Choroid plexus epithelial cell (primary cell): ENCODE measurements around the gene NUTF2.

ENCODE experiments used
- DNase-seq: peaks from one replicate; pipeline ENCODE4 v3.0.0-alpha.2; 2010; ENCODE audit warnings: low read depth
- H3K4me3 ChIP-seq: 2 replicates; pipeline ENCODE4 v1.5.1; 2011; ENCODE audit warnings: low read depth, mild to moderate bottlenecking, control low read depth, low read length, moderate library complexity
- CTCF ChIP-seq: conservative IDR thresholded peaks from 2 replicates; pipeline ENCODE4 v1.5.1; 2011; ENCODE audit warnings: low read depth, mild to moderate bottlenecking, control low read depth, inconsistent platforms, low read length, moderate library complexity

The NUTF2 gene

GRCh38 chr16:67864594-67864993, 17.9 kb downstream of the NUTF2 start:
- H3K4me3 ChIP-seq = no peak overlapping the region
- no peak for TF ChIP-seq CTCF
- no peak for DNase-seq

GRCh38 chr16:67865318-67865717, 18.6 kb downstream of the NUTF2 start:
- TF ChIP-seq CTCF = peak; percentile 57
- H3K4me3 ChIP-seq = no peak overlapping the region
- DNase-seq = peak; percentile 50

GRCh38 chr16:67868290-67868689, 21.6 kb downstream of the NUTF2 start:
- no peak for TF ChIP-seq CTCF

GRCh38 chr16:67869653-67870052, 22.9 kb downstream of the NUTF2 start:
- no peak overlapping the region for H3K4me3 ChIP-seq
- DNase-seq = no peak
- TF ChIP-seq CTCF = no peak

More at GRCh38 chr16:67868290-67868689, 21.6 kb downstream of the NUTF2 start:
- H3K4me3 ChIP-seq = no peak overlapping the region
- DNase-seq = no peak

- DNase-seq = no peak
These were observed 24.5 kb downstream of the NUTF2 start for GRCh38 chr16:67871256-67871655.

GRCh38 chr16:67872131-67872630, 25.4 kb downstream of the NUTF2 start:
- DNase-seq = no peak
- H3K4me3 ChIP-seq = no peak overlapping the region

More at GRCh38 chr16:67871256-67871655, 24.5 kb downstream of the NUTF2 start:
- no peak overlapping the region for H3K4me3 ChIP-seq
- TF ChIP-seq CTCF = no peak

More at GRCh38 chr16:67872131-67872630, 25.4 kb downstream of the NUTF2 start:
- no peak for TF ChIP-seq CTCF
